Measurements from ENCODE around the gene CCDC170. TPM values are rescaled to one million over a fixed set of nuclear protein-coding genes. Genes with fewer than 3 reads are reported as not detected.
A peak's percentile ranks its signal among the peaks of the same experiment; 100 is the strongest.

CCDC170 gene
- total and polyA plus RNA-seq, 2 experiments from 2014 or later: 0.03 TPM; not detected in 1

GRCh38 chr6:151661928-151662327 lies 168.1 kb downstream of the CCDC170 start:
- Histone ChIP-seq H3K27ac (no peak overlapping the region), H3K36me3 (no peaks in the 10 kb centered on the region), H3K4me1 (ENCODE audit: low read depth) (no peaks in the 10 kb centered on the region), H3K9me3 (ENCODE audit: low read depth) (no peaks in the 10 kb centered on the region), H3K27me3 (no peaks in the 10 kb centered on the region), H3K4me3 (no peak overlapping the region)
- no peak for DNase-seq (ENCODE audit: low read depth in 1 of 2, low spot score in 1 of 2)
- TF ChIP-seq, protein P1, sequence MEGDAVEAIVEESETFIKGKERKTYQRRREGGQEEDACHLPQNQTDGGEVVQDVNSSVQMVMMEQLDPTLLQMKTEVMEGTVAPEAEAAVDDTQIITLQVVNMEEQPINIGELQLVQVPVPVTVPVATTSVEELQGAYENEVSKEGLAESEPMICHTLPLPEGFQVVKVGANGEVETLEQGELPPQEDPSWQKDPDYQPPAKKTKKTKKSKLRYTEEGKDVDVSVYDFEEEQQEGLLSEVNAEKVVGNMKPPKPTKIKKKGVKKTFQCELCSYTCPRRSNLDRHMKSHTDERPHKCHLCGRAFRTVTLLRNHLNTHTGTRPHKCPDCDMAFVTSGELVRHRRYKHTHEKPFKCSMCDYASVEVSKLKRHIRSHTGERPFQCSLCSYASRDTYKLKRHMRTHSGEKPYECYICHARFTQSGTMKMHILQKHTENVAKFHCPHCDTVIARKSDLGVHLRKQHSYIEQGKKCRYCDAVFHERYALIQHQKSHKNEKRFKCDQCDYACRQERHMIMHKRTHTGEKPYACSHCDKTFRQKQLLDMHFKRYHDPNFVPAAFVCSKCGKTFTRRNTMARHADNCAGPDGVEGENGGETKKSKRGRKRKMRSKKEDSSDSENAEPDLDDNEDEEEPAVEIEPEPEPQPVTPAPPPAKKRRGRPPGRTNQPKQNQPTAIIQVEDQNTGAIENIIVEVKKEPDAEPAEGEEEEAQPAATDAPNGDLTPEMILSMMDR (IDR thresholded peaks at IDR 0.05; ENCODE audit: low read depth, low read length): peak; percentile 33

GRCh38 chr6:151663559-151663958 lies 169.7 kb downstream of the CCDC170 start:
- no peak overlapping the region for H3K4me3 ChIP-seq

GRCh38 chr6:151664390-151664789 lies 170.6 kb downstream of the CCDC170 start:
- Histone ChIP-seq H3K4me1 (ENCODE audit: low read depth) (no peaks in the 10 kb centered on the region), H3K27me3 (no peaks in the 10 kb centered on the region), H3K27ac (no peak overlapping the region), H3K9me3 (ENCODE audit: low read depth) (no peaks in the 10 kb centered on the region), H3K36me3 (no peaks in the 10 kb centered on the region), H3K4me3 (no peak overlapping the region)
- TF ChIP-seq, protein P1 (IDR thresholded peaks at IDR 0.05; ENCODE audit: low read depth, low read length): no peak
- no peak for DNase-seq (ENCODE audit: low read depth in 1 of 2, low spot score in 1 of 2)

More at GRCh38 chr6:151663559-151663958, 169.7 kb downstream of the CCDC170 start:
- Histone ChIP-seq H3K27me3 (no peaks in the 10 kb centered on the region), H3K27ac (no peak overlapping the region), H3K4me1 (ENCODE audit: low read depth) (no peaks in the 10 kb centered on the region), H3K9me3 (ENCODE audit: low read depth) (no peaks in the 10 kb centered on the region), H3K36me3 (no peaks in the 10 kb centered on the region)
- DNase-seq (ENCODE audit: low read depth in 1 of 2, low spot score in 1 of 2): no peak
- TF ChIP-seq, protein P1 (IDR thresholded peaks at IDR 0.05; ENCODE audit: low read depth, low read length): no peak

DNA sequence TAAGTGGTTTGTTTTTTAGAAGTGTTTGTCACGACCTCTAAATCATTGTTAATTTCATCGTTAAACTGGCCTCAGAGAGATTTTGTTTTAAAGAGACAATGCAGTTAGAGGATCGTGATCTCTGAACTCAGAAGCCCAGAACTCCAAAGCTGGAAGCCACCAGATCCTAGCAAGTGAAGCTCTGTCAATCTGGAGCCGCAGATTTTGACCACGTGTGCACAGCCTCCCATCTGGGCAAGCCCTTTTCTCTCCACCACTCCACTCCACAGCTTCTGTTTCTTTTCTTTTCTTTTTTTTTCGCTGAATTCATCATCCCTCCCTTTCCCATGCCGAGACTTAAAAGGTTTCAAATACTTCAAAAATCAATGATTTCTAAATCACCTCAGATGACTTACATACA lies 171.5 kb downstream of the CCDC170 start:
- Histone ChIP-seq H3K27me3 (no peaks in the 10 kb centered on the region), H3K4me3 (no peak overlapping the region), H3K9me3 (ENCODE audit: low read depth) (no peaks in the 10 kb centered on the region), H3K36me3 (no peaks in the 10 kb centered on the region), H3K4me1 (ENCODE audit: low read depth) (no peaks in the 10 kb centered on the region), H3K27ac (no peak overlapping the region)
- no peak for DNase-seq (ENCODE audit: low read depth in 1 of 2, low spot score in 1 of 2)
- TF ChIP-seq, protein P1 (IDR thresholded peaks at IDR 0.05; ENCODE audit: low read depth, low read length): no peak

GRCh38 chr6:151666526-151666925 lies 172.7 kb downstream of the CCDC170 start:
- no peak for DNase-seq (ENCODE audit: low read depth in 1 of 2, low spot score in 1 of 2)

More at GRCh38 chr6:151666526-151666925, 172.7 kb downstream of the CCDC170 start:
- Histone ChIP-seq H3K27ac (no peak overlapping the region), H3K4me3 (no peak overlapping the region), H3K9me3 (ENCODE audit: low read depth) (no peaks in the 10 kb centered on the region), H3K27me3 (no peaks in the 10 kb centered on the region), H3K36me3 (no peaks in the 10 kb centered on the region), H3K4me1 (ENCODE audit: low read depth) (no peaks in the 10 kb centered on the region)
- TF ChIP-seq, protein P1 (IDR thresholded peaks at IDR 0.05; ENCODE audit: low read depth, low read length): no peak
